Natural killer cell (primary cell): Measurements from ENCODE around the gene RNF14. TPM values are rescaled to one million over a fixed set of nuclear protein-coding genes. Genes with fewer than 3 reads are reported as not detected.

Experiments
- ATAC-seq, 3 donors: fragments of 150-1000 bp in 2 of 3; fragments of 200-7000 bp in 1 of 3; cut with Tn5 transposase; 1 replicate in 1 of 3; 2 replicates in 2 of 3; pipeline ENCODE4 v1.10.0; 2021; ENCODE audit warnings: mild to moderate bottlenecking in 2 of 3, moderate library complexity in 2 of 3
- DNase-seq, 2 donors: peaks; one replicate each; pipeline versions ENCODE4 v3.0.0 to v3.0.0-alpha.2; 2013 to 2021; ENCODE audit warnings: mixed read lengths in 1 of 2
- H3K27ac ChIP-seq: one replicate; pipeline ENCODE4 v1.5.1; 2013; ENCODE audit warnings: mild to moderate bottlenecking, low read length
- H3K27me3 ChIP-seq: one replicate; pipeline ENCODE4 v1.6.1; 2013; ENCODE audit warnings: low read length; ENCODE audit not compliant: control insufficient read depth, insufficient read depth
- H3K36me3 ChIP-seq: one replicate; pipeline ENCODE4 v1.6.1; 2013; ENCODE audit warnings: low read length; ENCODE audit not compliant: control insufficient read depth, insufficient read depth
- H3K4me1 ChIP-seq: one replicate; pipeline ENCODE4 v1.6.1; 2013; ENCODE audit warnings: low read length; ENCODE audit not compliant: control insufficient read depth, insufficient read depth
- H3K4me3 ChIP-seq: one replicate; pipeline ENCODE4 v1.5.1; 2013; ENCODE audit warnings: low read length
- H3K9me3 ChIP-seq: one replicate; pipeline ENCODE4 v1.6.1; 2013; ENCODE audit warnings: low read length; ENCODE audit not compliant: control insufficient read depth, insufficient read depth
- H3K27ac Mint-ChIP-seq, 2 donors: one replicate each; pipeline ENCODE4 v1.8.0; 2022; ENCODE audit warnings: mild to moderate bottlenecking in 2 of 2, mixed read lengths in 2 of 2, moderate library complexity in 1 of 2
- H3K27me3 Mint-ChIP-seq, 2 donors: one replicate each; pipeline ENCODE4 v1.8.0; 2022; ENCODE audit warnings: low read depth in 2 of 2, mixed read lengths in 2 of 2
- H3K36me3 Mint-ChIP-seq: one replicate; pipeline ENCODE4 v1.8.0; 2022; ENCODE audit warnings: mixed read lengths
- H3K4me1 Mint-ChIP-seq, 2 donors: one replicate each; pipeline ENCODE4 v1.8.0; 2022; ENCODE audit warnings: mixed read lengths in 2 of 2
- H3K4me3 Mint-ChIP-seq: one replicate; pipeline ENCODE4 v1.8.0; 2022; ENCODE audit warnings: mild to moderate bottlenecking, moderate library complexity, mixed read lengths
- H3K9me3 Mint-ChIP-seq, 2 donors: one replicate each; pipeline ENCODE4 v1.8.0; 2022; ENCODE audit warnings: mixed read lengths in 2 of 2
- WGBS: methylation state at CpG from one replicate; pipeline ENCODE4 v1.1.7; 2013; ENCODE audit warnings: missing lambda C conversion rate; ENCODE audit not compliant: insufficient coverage; 5-methylcytosine and 5-hydroxymethylcytosine counted together
- intact Hi-C: fragments of 100-400 bp; cut with micrococcal nuclease; formaldehyde crosslinking; loops from one replicate; pipeline ENCODE4 v1.14.2; 2022
- total RNA-seq, 4 donors: library from RNA; stranded (reverse); fragments of 120-200 nt in 1 of 4; gene quantifications; one replicate each; pipeline versions ENCODE4 v1.2.3 to v1.2.4, GENCODE V29; 2013 to 2022
- TF ChIP-seq, protein P1 (sequence below): fragments of 200-600 bp; IDR thresholded peaks from one replicate; pipeline ENCODE4 v1.8.0; 2022; ENCODE audit warnings: antibody characterized with exemption

RNF14 gene
- total RNA-seq, 3 donors from 2014 or later (not counting 1 experiment from before 2014, with no cell fraction given), result 20.6 to 29.2 (median 21.3) TPM

GRCh38 chr5:142009886-142010285 is 41.0 kb downstream of the RNF14 start:
- intact Hi-C loops, result loop anchor here (10.0 kb wide), 1 partner anchor 45 kb away; the partner anchor contains the start of gene RNF14
- peaks cover 7% of the 10 kb centered on the region for H3K36me3 Mint-ChIP-seq
- TF ChIP-seq, protein P1, sequence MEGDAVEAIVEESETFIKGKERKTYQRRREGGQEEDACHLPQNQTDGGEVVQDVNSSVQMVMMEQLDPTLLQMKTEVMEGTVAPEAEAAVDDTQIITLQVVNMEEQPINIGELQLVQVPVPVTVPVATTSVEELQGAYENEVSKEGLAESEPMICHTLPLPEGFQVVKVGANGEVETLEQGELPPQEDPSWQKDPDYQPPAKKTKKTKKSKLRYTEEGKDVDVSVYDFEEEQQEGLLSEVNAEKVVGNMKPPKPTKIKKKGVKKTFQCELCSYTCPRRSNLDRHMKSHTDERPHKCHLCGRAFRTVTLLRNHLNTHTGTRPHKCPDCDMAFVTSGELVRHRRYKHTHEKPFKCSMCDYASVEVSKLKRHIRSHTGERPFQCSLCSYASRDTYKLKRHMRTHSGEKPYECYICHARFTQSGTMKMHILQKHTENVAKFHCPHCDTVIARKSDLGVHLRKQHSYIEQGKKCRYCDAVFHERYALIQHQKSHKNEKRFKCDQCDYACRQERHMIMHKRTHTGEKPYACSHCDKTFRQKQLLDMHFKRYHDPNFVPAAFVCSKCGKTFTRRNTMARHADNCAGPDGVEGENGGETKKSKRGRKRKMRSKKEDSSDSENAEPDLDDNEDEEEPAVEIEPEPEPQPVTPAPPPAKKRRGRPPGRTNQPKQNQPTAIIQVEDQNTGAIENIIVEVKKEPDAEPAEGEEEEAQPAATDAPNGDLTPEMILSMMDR, result no peak
- Histone ChIP-seq H3K4me1 (peaks cover 49% of the 10 kb centered on the region), H3K27ac (no peak overlapping the region), H3K27me3 (no peaks in the 10 kb centered on the region), H3K36me3 (peaks cover 16% of the 10 kb centered on the region), H3K9me3 (no peaks in the 10 kb centered on the region), H3K4me3 (no peak overlapping the region)
- no peak overlapping the region for H3K4me3 Mint-ChIP-seq
- WGBS, result 93% methylated on average over 4 of the region's 4 CpGs
- H3K4me1 Mint-ChIP-seq, result peaks cover 29 to 50% of the 10 kb centered on the region in 2 donors
- no peak overlapping the region for H3K27ac Mint-ChIP-seq
- ATAC-seq (no peak), DNase-seq (no peak)
- no peaks in the 10 kb centered on the region for H3K27me3 Mint-ChIP-seq
- H3K9me3 Mint-ChIP-seq, result no peaks in the 10 kb centered on the region

GRCh38 chr5:142011572-142012185 is 42.8 kb downstream of the RNF14 start:
- no peak for DNase-seq
- no peaks in the 10 kb centered on the region for H3K27me3 ChIP-seq
- no peak overlapping the region for H3K27ac ChIP-seq
- H3K9me3 Mint-ChIP-seq, result no peaks in the 10 kb centered on the region
- ATAC-seq, result no peak
- TF ChIP-seq, protein P1, result no peak
- peak overlapping the region; percentile 78 for H3K4me3 ChIP-seq
- peak overlapping the region in 1 of 2 donors; percentile 89 for H3K27ac Mint-ChIP-seq
- no peaks in the 10 kb centered on the region for H3K36me3 Mint-ChIP-seq
- H3K27me3 Mint-ChIP-seq, result no peaks in the 10 kb centered on the region
- peak overlapping the region; percentile 75 for H3K4me3 Mint-ChIP-seq
- 97% methylated on average over 8 of the region's 9 CpGs for WGBS
- H3K4me1 ChIP-seq, result peaks cover 53% of the 10 kb centered on the region
- no peaks in the 10 kb centered on the region for H3K9me3 ChIP-seq
- peaks cover 40 to 63% of the 10 kb centered on the region in 2 donors for H3K4me1 Mint-ChIP-seq
- intact Hi-C loops, result loop anchor here (10.0 kb wide), 1 partner anchor 47 kb away; the partner anchor contains the start of gene RNF14
- H3K36me3 ChIP-seq, result peaks cover 3% of the 10 kb centered on the region

DNA sequence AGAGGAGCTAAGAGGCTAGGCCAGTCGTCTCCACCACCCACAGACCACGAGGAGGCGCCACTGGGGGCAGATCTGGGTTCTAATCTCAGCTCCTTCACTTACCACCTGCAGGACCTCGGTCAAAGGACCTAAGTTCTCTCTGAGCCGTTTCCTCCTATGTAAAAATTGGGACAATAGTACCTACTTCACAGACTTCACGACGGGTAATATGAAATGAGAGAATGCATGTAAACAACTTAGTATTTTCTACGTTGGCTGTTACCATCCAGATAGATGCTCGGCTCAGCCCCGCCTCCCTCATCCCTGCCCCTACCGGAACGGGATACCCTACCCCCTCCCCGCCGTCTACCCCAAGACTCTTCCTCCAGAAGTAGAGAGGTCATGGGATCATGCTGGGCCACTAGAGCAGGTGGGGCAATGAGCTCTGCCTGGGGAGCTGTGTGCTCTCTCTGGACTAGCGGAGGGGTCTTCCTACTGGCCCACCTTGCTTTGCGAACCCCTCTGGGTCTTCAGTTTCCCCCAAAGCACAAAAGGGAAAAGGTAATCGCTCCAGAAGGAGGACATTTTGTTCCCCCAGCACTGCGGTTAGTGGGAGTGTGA is 43.4 kb downstream of the RNF14 start:
- Mint-ChIP-seq H3K4me3 (peak overlapping the region; percentile 75), H3K9me3 (no peaks in the 10 kb centered on the region), H3K36me3 (no peaks in the 10 kb centered on the region), H3K4me1 (peaks cover 37 to 60% of the 10 kb centered on the region in 2 donors), H3K27ac (peak overlapping the region; percentile 61 to 89), H3K27me3 (no peaks in the 10 kb centered on the region)
- DNase-seq (peak in 1 of 2 donors; percentile 66), ATAC-seq (peak; percentile 2 to 14 (median 6))
- H3K9me3 ChIP-seq, result no peaks in the 10 kb centered on the region
- H3K27ac ChIP-seq, result peak overlapping the region; percentile 52
- intact Hi-C loops, result loop anchor here (10.0 kb wide), 1 partner anchor 47 kb away; the partner anchor contains the start of gene RNF14
- peak overlapping the region; percentile 78 for H3K4me3 ChIP-seq
- WGBS, result 36% methylated on average over 16 of the region's 18 CpGs
- H3K36me3 ChIP-seq, result peaks cover 3% of the 10 kb centered on the region
- H3K27me3 ChIP-seq, result no peaks in the 10 kb centered on the region
- H3K4me1 ChIP-seq, result peaks cover 57% of the 10 kb centered on the region
- TF ChIP-seq, protein P1, result peak; percentile 26
